Neutrophil (primary cell): ENCODE results near the gene SETD2.
A peak's percentile ranks its signal among the peaks of the same experiment; 100 is the strongest.
"Not testable (repeated sequence)": the region's sequence is repeated elsewhere in the genome, so short reads cannot be mapped to it uniquely, and the experiment has no call there.

ENCODE experiments used
- H3K27ac ChIP-seq: fragments of 200-600 bp; sonication (generic); 2 replicates; pipeline ENCODE4 v1.5.1; 2016; ENCODE audit warnings: mild to moderate bottlenecking, moderate library complexity
- H3K27me3 ChIP-seq: fragments of 200-600 bp; sonication (generic); 2 replicates; pipeline ENCODE4 v1.6.0; 2016; ENCODE audit warnings: mild to moderate bottlenecking
- H3K36me3 ChIP-seq: fragments of 200-600 bp; sonication (generic); 2 replicates; pipeline ENCODE4 v1.5.1; 2017
- H3K4me1 ChIP-seq, 2 experiments: fragments of 200-600 bp in 1 of 2; sonication (generic) in 1 of 2; 1 replicate in 1 of 2; 2 replicates in 1 of 2; pipeline versions ENCODE4 v1.5.1 to v1.6.1; 2013 to 2016; ENCODE audit warnings: low read depth in 1 of 2, low read length in 1 of 2, mild to moderate bottlenecking in 1 of 2, moderate library complexity in 1 of 2; ENCODE audit not compliant: control insufficient read depth in 1 of 2, insufficient read depth in 1 of 2
- H3K4me3 ChIP-seq, 2 experiments: fragments of 200-600 bp in 1 of 2; sonication (generic) in 1 of 2; 1 replicate in 1 of 2; 2 replicates in 1 of 2; pipeline ENCODE4 v1.5.1; 2013 to 2016; ENCODE audit warnings: low read depth in 1 of 2, low read length in 1 of 2, mild to moderate bottlenecking in 1 of 2, moderate library complexity in 1 of 2
- H3K9me3 ChIP-seq: fragments of 200-600 bp; sonication (generic); 2 replicates; pipeline ENCODE4 v1.5.1; 2016
- CTCF ChIP-seq: fragments of 200-600 bp; sonication (generic); IDR thresholded peaks from 2 replicates; pipeline ENCODE4 v1.5.1; 2016; ENCODE audit warnings: antibody characterized with exemption

Gene SETD2

DNA sequence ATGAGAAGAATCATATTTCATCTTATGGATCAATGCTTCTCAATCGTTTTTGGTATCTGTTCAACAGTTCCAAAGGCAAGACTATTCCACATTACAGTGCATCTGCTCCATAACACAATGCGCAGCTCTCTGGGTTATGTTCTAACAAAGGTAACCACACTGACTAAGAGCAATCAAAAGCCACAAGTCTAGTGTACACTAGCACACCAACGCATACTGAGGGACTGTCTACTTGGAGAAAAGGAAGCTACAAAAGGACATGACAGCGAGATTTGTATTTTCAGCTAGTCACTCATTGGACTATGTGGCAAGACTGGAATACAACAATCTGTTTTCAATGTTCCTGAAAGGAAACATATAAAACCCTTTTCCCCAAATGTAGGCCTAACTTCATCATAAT lies 35.8 kb downstream of the SETD2 start:
- Histone ChIP-seq H3K4me3 (no peak overlapping the region), H3K4me1 (peaks cover 11 to 21% of the 10 kb centered on the region in 2 experiments), H3K36me3 (peaks cover 13% of the 10 kb centered on the region), H3K9me3 (no peaks in the 10 kb centered on the region), H3K27ac (peak overlapping the region; percentile 13), H3K27me3 (no peaks in the 10 kb centered on the region)
- TF ChIP-seq CTCF, result no peak

DNA sequence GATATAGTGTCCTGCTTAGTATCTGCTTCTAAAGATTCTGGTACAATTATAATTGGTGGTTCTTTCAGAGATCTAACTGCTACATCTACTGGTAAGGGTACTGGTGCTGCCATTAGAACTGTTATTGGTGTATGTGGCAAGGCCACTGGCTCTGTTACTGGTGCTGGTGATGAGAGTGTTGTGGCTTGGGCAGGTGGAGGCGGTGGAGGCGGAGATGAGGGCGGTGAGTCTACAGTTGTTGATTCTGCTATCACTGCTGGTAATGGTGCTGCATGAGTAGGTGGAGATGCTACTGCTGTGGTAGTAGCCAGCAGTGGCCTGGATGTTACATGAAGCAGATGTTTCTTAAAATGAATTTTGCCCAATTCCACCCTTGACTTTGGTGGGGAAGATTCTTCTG lies 40.1 kb downstream of the SETD2 start:
- Histone ChIP-seq H3K4me3 (no peak overlapping the region), H3K9me3 (no peaks in the 10 kb centered on the region), H3K36me3 (peaks cover 33% of the 10 kb centered on the region), H3K27me3 (no peaks in the 10 kb centered on the region), H3K27ac (no peak overlapping the region), H3K4me1 (peaks cover 0 to 7% of the 10 kb centered on the region in 2 experiments)
- TF ChIP-seq CTCF, result no peak

- no peak overlapping the region for H3K27ac ChIP-seq
- no peak for TF ChIP-seq CTCF
- H3K4me1 ChIP-seq, result no peaks in the 10 kb centered on the region
- no peaks in the 10 kb centered on the region for H3K27me3 ChIP-seq
- peaks cover 38% of the 10 kb centered on the region for H3K36me3 ChIP-seq
- H3K4me3 ChIP-seq, result no peak overlapping the region
- H3K9me3 ChIP-seq, result no peaks in the 10 kb centered on the region
These were observed 42.5 kb downstream of the SETD2 start for GRCh38 chr3:47121409-47121808.

- Histone ChIP-seq H3K9me3 (no peaks in the 10 kb centered on the region), H3K36me3 (peaks cover 51% of the 10 kb centered on the region), H3K27me3 (no peaks in the 10 kb centered on the region), H3K27ac (no peak overlapping the region), H3K4me3 (no peak overlapping the region), H3K4me1 (no peaks in the 10 kb centered on the region)
- TF ChIP-seq CTCF, result no peak
These were observed 43.8 kb downstream of the SETD2 start for GRCh38 chr3:47120138-47120537.

DNA sequence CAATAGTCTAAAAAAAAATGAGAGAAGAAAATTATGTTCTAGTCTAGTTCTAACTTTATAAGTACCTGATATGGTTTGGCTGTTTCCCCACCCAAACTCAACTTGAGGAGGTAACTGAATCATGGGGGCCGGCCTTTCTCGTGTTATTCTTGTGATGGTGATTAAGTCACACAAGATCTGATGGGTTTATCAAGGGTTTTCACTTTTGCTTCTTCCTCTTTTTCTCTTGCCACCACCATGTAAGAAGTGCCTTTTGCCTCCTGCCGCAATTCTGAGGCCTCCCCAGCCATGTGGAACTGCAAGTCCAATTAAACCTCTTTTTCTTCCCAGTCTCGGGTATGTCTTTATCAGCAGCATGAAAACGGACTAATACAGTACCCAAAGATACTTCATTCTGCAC lies 44.5 kb downstream of the SETD2 start:
- not testable (repeated sequence) for H3K27me3 ChIP-seq, H3K4me3 ChIP-seq, H3K9me3 ChIP-seq, H3K4me1 ChIP-seq, H3K27ac ChIP-seq
- H3K36me3 ChIP-seq, result peaks cover 57% of the 10 kb centered on the region

DNA sequence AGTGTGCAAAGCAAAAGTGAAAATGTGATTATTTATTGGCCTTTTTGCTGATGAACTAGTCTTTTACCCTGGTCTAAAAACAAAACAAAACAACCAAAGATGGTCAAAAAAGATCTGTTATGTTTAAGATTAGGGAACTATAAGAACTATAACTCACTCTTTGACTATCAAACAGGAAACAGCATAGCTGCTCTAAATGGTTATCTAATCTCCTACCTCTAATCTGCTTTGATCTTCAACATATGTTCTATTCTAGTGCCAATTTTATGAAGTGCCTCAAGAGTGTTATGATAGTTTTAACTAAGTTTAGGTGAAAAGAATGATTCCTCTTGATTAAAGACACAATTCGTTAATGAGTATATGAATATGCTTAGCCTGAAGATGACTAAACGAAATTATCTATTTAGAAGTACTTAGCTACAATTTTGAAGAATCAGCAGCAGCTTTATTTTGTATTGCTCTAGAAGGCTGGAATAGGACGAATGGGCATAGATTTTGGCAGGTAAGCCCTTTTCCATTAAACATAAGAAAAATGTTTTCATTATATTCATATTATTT lies 46.0 kb downstream of the SETD2 start:
- TF ChIP-seq CTCF, result no peak
- Histone ChIP-seq H3K4me1 (no peaks in the 10 kb centered on the region), H3K4me3 (no peak overlapping the region), H3K9me3 (no peaks in the 10 kb centered on the region), H3K27me3 (no peaks in the 10 kb centered on the region), H3K27ac (peak overlapping the region; percentile 26), H3K36me3 (peaks cover 57% of the 10 kb centered on the region)

GRCh38 chr3:47115524-47115923 lies 48.4 kb downstream of the SETD2 start:
- H3K4me3 ChIP-seq, H3K9me3 ChIP-seq, H3K4me1 ChIP-seq, H3K27me3 ChIP-seq, H3K27ac ChIP-seq: not testable (repeated sequence)
- H3K36me3 ChIP-seq, result peaks cover 50% of the 10 kb centered on the region
